ENCODE data around the gene HELZ. TPM values are rescaled to one million over a fixed set of nuclear protein-coding genes. Genes with fewer than 3 reads are reported as not detected.

Gene HELZ
- total RNA-seq, 1 experiment from 2014 or later = 40.5 TPM

DNA sequence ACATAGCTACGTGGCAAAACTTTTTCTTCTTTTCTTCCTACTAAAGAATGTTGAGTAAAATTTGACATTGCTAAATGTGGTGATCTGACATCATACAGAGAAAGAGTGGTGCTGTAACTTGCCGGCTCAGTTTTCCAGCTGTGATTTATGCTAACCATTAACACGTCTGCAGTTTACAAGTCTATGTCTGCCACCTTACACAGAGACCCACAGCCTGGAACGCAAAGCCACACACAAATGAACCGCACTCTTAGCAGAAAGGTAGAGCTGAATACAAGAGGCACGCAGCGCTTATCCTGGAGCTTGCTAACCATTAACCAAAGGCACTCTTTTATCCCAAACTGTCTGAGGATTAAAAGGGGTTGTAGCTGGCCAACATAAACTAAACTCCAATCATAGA is 168.7 kb downstream of the HELZ start:
- H3K36me3 ChIP-seq (ENCODE audit: control insufficient read depth in 1 of 2, insufficient read depth in 2 of 2, low read length in 2 of 2) = no peaks in the 10 kb centered on the region
- no peaks in the 10 kb centered on the region for H3K9me3 ChIP-seq (ENCODE audit: control insufficient read depth in 1 of 2, insufficient read depth in 1 of 2, low read depth in 1 of 2, low read length in 2 of 2)
- BruUV-seq (replicated peaks) = no TSS peak
- no peak overlapping the region for H2AFZ ChIP-seq (ENCODE audit: low read depth, low read length, poor library complexity, severe bottlenecking)
- H4K20me1 ChIP-seq (ENCODE audit: insufficient read depth) = no peaks in the 10 kb centered on the region
- no peak for DNase-seq (ENCODE audit: low read depth, low spot score)
- H3K4me3 ChIP-seq (replicated peaks in 1 of 2; ENCODE audit: low read depth in 1 of 2, low read length in 2 of 2) = no peak overlapping the region
- intact Hi-C loops (cut with micrococcal nuclease) = no loop called here
- no peaks in the 10 kb centered on the region for H3K79me2 ChIP-seq (ENCODE audit: insufficient read depth, low read length)
- no peak overlapping the region for H3K4me2 ChIP-seq (ENCODE audit: low read length)
- no peaks in the 10 kb centered on the region for H3K27me3 ChIP-seq (ENCODE audit: insufficient read depth, low read length)
- POLR2A ChIA-PET = no interaction called here
- RAD21 ChIA-PET (ENCODE audit: low non-redundant PET in 1 of 2, low total read pairs in 2 of 2, uncharacterized antibody in 2 of 2, unreplicated experiment in 2 of 2) = no interaction called here
- no peak for TF ChIP-seq CBX3 (IDR thresholded peaks at IDR 0.05; ENCODE audit: low read depth)
- TF ChIP-seq, protein P1, sequence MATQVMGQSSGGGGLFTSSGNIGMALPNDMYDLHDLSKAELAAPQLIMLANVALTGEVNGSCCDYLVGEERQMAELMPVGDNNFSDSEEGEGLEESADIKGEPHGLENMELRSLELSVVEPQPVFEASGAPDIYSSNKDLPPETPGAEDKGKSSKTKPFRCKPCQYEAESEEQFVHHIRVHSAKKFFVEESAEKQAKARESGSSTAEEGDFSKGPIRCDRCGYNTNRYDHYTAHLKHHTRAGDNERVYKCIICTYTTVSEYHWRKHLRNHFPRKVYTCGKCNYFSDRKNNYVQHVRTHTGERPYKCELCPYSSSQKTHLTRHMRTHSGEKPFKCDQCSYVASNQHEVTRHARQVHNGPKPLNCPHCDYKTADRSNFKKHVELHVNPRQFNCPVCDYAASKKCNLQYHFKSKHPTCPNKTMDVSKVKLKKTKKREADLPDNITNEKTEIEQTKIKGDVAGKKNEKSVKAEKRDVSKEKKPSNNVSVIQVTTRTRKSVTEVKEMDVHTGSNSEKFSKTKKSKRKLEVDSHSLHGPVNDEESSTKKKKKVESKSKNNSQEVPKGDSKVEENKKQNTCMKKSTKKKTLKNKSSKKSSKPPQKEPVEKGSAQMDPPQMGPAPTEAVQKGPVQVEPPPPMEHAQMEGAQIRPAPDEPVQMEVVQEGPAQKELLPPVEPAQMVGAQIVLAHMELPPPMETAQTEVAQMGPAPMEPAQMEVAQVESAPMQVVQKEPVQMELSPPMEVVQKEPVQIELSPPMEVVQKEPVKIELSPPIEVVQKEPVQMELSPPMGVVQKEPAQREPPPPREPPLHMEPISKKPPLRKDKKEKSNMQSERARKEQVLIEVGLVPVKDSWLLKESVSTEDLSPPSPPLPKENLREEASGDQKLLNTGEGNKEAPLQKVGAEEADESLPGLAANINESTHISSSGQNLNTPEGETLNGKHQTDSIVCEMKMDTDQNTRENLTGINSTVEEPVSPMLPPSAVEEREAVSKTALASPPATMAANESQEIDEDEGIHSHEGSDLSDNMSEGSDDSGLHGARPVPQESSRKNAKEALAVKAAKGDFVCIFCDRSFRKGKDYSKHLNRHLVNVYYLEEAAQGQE (IDR thresholded peaks at IDR 0.05; ENCODE audit: low read depth) = no peak
- no peak for TF ChIP-seq SP1 (IDR thresholded peaks at IDR 0.05; ENCODE audit: low read depth)
- no peak for TF ChIP-seq POLR2AphosphoS5 (IDR thresholded peaks at IDR 0.05; ENCODE audit: low read depth, low read length)
- no peak for TF ChIP-seq ELF1 (IDR thresholded peaks at IDR 0.05; ENCODE audit: borderline replicate concordance, low read depth)
- no peak for TF ChIP-seq POLR2A (IDR thresholded peaks at IDR 0.05; ENCODE audit: borderline replicate concordance, extremely low read depth, insufficient read depth, insufficient read length)
- TF ChIP-seq, protein P2, sequence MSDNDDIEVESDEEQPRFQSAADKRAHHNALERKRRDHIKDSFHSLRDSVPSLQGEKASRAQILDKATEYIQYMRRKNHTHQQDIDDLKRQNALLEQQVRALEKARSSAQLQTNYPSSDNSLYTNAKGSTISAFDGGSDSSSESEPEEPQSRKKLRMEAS (IDR thresholded peaks at IDR 0.05) = no peak
- TF ChIP-seq RAD21 (IDR thresholded peaks at IDR 0.05; ENCODE audit: low read depth) = no peak
- TF ChIP-seq EZH2 (IDR thresholded peaks at IDR 0.05) = no peak
- TF ChIP-seq, protein P3, sequence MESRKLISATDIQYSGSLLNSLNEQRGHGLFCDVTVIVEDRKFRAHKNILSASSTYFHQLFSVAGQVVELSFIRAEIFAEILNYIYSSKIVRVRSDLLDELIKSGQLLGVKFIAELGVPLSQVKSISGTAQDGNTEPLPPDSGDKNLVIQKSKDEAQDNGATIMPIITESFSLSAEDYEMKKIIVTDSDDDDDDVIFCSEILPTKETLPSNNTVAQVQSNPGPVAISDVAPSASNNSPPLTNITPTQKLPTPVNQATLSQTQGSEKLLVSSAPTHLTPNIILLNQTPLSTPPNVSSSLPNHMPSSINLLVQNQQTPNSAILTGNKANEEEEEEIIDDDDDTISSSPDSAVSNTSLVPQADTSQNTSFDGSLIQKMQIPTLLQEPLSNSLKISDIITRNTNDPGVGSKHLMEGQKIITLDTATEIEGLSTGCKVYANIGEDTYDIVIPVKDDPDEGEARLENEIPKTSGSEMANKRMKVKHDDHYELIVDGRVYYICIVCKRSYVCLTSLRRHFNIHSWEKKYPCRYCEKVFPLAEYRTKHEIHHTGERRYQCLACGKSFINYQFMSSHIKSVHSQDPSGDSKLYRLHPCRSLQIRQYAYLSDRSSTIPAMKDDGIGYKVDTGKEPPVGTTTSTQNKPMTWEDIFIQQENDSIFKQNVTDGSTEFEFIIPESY (IDR thresholded peaks at IDR 0.05; ENCODE audit: extremely low read depth, insufficient replicate concordance, low read length) = no peak
- TF ChIP-seq FOSL1 (IDR thresholded peaks at IDR 0.05; ENCODE audit: low read depth) = no peak
- no peak for TF ChIP-seq SIN3A (IDR thresholded peaks at IDR 0.05; ENCODE audit: low read depth)
- no peak for TF ChIP-seq ZNF274 (IDR thresholded peaks at IDR 0.05; ENCODE audit: low read depth, low read length)
- TF ChIP-seq SRF (IDR thresholded peaks at IDR 0.05; ENCODE audit: low read depth) = no peak
- TF ChIP-seq TCF7L2 (IDR thresholded peaks at IDR 0.05; ENCODE audit: borderline replicate concordance, extremely low read depth, insufficient read depth, insufficient read length) = no peak
- TF ChIP-seq, protein P4, sequence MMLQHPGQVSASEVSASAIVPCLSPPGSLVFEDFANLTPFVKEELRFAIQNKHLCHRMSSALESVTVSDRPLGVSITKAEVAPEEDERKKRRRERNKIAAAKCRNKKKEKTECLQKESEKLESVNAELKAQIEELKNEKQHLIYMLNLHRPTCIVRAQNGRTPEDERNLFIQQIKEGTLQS (IDR thresholded peaks at IDR 0.05) = no peak
- CTCF ChIA-PET = no interaction called here
- no peak for ATAC-seq
- H3K27ac ChIP-seq (ENCODE audit: low read depth, low read length) = no peak overlapping the region
- H3K9me2 ChIP-seq (ENCODE audit: insufficient read depth) = no peaks in the 10 kb centered on the region
- H3K4me1 ChIP-seq (ENCODE audit: control insufficient read depth in 1 of 2, insufficient read depth in 2 of 2, low read length in 2 of 2) = no peaks in the 10 kb centered on the region
- H3K9ac ChIP-seq (ENCODE audit: low read length) = no peak overlapping the region
